ENCODE results near the gene RPS19BP1.
"Not testable (repeated sequence)": the region's sequence is repeated elsewhere in the genome, so short reads cannot be mapped to it uniquely, and the experiment has no call there.

The RPS19BP1 gene

DNA sequence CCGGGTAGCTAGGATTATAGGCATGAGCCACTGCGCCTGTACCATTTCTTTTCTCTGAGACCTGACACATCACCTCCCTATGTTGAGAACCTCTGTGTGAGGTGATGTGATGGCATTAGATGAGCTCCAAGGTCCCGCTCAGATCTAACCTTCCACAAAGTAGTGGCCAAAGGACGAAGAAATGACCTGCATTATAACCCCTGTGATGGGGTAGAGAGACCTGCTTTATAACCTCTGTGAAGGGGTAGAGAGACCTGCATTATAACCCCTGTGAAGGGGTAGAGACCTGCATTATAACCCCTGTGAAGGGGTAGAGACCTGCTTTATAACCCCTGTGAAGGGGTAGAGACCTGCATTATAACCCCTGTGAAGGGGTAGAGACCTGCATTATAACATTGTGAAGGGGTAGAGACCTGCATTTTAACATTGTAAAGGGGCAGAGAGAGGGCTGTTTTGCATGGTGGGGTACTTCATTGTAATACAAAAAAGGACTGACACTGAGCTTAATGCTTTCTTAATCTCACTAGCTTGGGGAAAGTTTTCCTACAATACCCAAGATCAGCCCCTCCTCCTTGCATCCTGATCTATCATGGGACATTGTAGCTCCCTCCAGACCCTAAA is 21.9 kb downstream of the RPS19BP1 start:
- no peak for DNase-seq

DNA sequence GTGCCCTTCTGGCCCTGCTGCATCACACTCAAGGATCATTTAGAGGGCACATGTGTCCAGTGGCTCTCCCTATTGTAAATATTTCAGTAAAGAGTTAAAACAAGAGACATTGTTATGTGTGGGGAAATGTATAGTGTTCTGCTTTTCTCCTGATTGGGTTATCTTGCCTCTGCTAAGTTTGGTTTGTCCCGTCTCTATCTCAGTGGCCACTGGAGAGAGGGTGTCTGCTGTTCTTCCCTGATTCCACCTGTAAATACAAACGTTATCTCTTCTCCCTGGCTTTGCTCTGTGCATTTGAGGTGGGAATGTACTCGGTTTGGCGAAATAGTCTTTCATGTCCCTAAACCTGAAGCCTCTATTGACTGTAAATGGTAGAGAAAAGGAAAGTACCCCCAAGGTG is 24.2 kb downstream of the RPS19BP1 start:
- no peak for DNase-seq

DNA sequence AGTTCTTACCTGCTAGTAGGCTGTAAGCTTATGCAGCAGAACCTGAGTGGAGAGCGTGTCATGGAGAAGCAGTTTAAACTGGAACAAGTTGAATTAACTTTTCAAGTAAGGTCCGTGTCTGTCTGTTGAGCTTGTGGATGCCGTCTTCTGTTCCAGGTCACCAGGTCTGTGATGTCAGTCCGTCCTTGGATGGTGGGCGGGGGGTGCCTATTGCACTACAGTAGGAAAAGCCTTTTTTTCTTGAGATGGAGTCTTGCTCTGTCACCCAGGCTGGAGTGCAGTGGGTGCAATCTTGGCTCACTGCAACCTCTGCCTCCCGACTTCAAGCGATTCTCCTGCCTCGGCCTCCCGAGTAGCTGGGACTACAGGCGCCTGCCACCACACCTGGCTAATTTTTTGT is 25.5 kb downstream of the RPS19BP1 start:
- not testable (repeated sequence) for DNase-seq

DNA sequence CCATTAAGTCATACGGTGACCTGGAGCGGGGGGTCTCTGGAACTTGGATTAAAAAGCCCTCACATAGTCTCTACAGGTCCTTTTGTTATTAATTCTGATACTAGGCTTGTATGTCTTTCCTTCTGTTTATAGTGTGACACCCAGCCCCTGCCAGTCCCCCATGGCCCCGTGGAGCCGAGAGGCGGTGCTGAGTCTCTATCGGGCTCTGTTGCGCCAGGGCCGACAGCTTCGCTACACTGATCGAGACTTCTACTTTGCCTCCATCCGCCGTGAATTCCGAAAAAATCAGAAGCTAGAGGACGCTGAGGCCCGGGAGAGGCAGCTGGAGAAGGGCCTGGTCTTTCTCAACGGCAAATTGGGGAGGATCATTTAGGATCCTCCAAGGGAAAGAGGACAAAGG is 28.5 kb downstream of the RPS19BP1 start:
- no peak for DNase-seq

DNA sequence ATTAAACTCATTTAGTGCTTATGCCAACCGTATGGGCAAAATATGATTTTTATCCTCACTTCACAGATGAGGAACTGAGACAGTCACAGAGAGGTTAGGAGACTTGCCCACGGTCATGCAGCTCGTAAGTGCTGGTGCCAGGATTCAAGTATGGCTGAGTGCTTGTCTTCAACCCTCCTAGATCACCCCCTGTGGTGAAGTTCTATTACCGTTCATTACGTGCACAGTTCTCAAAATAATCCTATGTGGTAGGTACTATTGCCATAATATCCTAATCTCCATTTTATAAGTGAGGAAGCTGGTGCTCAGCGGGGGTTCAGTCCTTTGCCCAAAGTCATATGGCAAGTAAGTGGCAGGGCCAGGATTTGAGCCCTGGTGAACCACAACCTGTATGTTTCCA is 28.9 kb downstream of the RPS19BP1 start:
- DNase-seq, result no peak

DNA sequence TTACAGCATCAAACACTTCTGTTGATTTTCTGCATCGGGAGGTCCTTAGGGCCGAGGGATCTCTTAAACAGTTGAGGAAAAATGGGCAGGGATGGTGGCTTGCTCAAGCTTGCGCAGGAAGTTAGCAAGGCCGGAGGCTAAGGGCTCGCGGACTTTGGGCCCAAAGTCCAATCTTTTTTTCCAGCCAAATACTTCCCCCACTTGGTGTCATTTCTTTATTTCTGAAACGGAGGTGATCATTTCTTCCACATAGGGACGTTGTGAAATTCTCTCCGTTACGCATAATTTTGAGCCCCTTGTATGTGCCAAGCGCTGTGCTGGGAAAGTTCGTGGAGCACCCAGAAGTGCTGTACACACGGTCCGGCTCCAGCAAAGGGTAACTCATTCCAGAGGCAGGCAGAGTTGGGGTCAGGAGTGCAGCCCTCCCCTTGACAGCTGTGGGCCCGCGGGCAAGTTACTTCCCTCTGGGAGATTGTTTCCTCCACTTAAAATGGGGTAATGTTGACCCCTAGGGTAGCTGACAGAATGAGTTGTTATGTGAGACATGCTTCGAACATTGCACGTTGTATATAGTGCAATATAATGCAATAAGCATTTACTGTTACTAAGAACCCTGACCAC is 29.6 kb downstream of the RPS19BP1 start:
- DNase-seq, result no peak

DNA sequence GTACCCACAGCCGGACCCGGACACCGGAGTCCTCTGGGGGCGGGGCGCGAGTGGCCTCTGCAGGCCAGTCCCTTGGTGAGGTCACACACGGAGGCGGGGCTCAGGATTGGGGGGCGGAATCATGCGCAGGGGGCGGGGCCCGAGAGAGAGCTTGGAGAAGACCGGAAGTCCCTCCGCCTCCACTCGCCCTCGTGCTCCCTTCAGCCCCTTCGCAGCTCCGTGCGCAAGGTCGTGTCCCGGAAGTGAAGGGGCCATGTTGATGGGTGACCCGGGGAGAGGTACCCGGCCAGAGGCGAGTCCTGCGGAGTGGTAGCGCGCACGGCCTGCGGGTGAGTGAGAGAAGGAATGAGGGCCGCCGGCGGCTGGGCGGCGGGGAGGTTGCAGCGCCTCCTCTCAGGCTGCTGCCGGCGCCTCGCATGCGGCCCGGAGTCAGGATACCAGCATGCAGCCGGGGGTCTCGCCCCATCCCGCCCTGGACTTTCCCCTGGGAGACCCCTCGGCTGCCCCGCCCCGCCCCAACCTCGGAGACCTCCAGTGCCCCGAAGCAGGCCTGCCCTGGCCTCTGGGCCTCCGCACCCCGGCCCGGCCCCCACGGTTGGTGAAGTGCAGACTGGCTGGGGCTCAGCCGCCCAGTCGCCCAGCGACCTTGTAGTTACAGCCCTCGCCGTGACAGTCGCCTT is 30.3 kb downstream of the RPS19BP1 start, which contains the start of gene MIEF1:
Gene MIEF1 (plus strand): TSS at position 182 of the 680 bp plus-strand sequence. CDS start 9,005 bp downstream, outside the sequence.
- DNase-seq, result peak; percentile 87

DNA sequence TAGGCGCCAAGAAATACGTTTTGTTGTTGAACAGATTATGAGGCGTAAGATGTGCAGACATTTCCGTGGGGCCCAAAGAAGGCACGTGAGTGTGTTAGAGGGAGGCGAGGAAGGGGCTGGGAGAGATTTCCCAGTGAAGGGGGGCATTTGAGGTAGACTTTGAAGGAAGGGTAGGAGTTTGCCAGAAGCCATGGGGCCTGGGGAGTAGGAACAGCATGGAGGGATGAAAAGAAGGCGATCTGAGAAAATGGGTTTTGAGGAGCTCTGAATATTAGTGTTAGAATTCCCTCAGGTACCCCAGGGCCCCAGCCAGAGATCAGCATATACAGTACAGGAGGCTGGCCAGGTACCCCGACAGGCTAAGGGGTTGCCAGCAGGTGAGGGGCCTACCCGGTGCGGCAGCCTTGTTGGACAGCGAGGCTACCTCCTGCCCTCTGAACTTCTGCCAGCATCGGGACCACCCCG is 30.9 kb downstream of the RPS19BP1 start:
- DNase-seq, result no peak

DNA sequence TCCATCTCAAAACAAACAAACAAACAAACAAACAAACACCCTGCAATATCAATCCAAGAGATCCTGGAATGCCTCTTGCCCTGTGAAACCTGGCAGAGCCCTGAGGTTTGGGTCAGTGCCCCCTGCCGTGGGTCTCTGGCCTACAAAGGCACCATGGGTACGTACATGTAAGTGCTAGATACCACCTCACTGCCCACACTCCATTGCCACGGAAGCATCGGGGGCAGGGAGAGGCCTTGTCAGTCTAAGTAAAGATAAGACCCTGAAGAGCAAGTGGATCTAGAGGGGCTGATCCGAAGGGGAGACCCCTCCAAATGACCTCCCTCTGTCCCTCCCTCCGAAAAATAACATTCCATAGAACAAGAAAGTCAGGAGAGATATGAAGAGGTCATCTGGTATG is 32.4 kb downstream of the RPS19BP1 start:
- DNase-seq, result no peak

DNA sequence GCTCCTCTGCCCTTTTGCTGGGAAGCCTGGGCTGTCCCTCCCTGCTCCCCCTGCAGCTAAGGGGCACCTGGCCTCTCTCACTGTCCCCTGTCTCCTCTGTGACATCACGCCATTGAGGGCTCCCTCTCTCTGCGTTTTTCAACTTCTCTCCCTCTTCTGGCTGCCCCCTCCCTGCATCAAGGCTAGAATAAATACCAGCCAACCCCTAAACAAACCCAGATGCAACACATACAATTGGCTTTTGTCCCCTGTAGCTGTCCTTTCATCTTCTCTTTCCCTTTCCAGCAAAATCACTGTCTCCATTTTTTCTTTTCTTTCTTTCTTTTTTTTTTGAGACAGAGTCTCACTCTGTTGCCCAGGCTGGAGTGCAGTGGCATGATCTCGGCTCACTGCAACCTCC is 33.7 kb downstream of the RPS19BP1 start:
- DNase-seq, result no peak

DNA sequence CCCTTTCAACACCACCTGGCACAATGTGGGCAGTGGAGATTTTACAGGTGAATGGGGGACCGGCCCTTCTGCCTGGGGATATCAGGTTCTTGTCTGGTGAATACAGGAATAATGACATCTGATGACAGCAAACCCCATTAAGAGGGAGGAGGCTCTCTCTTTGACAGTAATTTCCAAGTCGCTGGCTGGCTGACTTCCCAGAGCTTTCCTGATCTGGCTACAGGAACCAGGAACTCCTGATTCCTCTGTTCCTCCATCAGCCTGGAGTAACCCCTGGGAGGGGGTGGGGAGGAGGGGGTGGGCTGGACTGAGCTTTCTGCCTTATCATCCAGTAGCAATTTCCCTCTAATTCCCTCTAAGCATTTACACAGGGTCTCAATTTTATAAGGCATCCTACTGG is 34.2 kb downstream of the RPS19BP1 start:
- DNase-seq, result no peak

DNA sequence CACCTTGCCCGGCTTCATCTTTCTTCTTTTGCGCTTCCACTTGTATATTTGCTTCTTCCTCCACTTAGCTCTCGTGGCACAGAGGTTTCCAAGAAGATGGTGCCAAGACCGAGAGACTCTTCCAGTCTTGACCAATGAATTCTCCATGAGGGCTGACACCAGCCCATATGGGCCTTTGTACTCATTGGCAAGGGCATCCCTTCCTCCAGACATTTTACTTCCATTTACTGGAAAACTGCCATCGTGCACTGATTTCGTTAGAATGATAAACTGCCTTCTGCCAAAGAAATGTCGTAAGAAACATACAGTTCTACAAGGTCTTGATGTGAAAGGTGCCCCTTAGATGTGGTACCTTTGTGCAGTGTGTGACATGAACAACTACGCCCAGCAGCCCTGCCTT is 35.1 kb downstream of the RPS19BP1 start:
- no peak for DNase-seq

DNA sequence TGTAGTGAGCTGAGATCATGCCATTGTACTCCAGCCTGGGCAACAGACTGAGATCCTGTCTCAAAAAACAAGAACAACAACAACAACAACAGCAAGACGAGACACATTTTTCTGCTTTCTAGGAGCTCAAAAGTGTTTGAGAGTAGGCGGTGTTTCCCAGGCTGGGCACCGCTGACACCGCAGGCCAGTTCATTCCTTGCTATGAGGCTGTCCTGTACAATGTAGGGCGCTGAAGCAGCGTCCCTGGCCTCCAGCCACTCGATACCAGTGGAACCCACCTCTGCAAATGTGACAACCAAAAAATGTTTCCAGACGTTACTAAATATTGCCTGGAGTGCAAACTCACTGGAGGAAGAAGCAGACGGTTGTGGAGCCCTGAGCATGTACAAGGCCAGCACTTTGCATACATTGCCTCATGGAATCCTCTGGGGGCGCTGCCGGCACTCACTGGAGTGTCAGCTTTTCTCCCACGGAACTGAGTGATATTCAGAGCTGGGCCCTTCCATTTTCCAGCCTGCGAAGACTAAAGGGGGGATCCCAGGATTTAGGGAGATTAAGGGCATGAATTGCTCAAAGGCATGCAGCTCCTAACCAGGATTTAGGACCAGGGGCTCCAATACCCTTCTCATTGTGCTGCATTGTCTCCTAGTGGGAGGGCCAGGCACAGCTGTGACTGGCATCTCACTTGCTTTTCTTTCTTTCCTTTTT is 36.3 kb downstream of the RPS19BP1 start:
- DNase-seq, result peak; percentile 40

DNA sequence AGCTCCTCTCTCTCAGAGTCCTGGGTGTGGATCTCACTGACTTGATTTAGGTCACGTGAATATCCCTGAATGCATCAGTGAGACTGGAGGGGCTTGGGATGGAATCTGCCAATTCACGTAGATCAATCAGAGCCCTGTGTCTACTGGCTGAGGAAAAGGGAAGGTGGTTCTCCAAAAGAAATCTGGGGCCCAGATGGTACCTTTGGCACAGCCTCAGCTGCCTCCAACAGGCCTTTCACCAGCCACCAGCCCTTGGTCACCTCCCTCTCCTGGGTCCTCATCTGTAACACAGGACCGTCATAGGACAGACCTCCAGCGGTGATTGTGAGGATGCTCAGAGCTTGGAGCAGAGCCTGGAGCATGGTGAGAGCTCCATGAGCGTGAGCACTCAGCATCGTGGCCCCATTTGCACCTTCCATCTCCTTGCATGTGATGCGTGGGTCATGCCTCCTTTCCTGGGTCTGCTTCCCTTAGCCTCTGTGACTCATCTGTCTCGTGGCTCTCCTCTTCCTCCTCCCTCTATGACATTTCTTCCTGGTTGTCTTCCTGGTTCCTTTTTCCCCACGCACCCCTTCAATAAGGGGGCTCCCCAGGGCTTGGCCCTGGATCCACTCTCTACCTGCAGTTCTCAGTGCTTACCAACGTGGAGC is 38.0 kb downstream of the RPS19BP1 start:
- DNase-seq, result no peak

DNA sequence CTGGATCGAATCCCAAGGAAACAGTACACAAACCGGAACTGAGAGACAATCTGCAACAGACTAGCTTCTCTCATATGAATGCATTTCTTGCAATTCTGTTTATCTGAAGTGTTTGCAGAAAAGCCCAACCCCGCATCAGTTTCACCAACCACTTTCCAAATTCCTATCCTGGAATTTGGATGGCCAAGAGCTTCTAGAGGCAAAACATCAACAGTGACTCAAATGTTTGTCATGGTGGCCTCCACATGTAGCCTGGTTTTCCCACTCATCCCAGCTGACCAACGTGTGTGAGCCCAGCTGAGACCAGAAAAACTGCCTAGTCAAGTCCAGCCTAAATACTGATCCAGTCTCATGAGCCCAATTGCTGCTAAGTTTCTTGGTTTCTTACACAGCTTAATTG is 38.8 kb downstream of the RPS19BP1 start:
- DNase-seq, result no peak

DNA sequence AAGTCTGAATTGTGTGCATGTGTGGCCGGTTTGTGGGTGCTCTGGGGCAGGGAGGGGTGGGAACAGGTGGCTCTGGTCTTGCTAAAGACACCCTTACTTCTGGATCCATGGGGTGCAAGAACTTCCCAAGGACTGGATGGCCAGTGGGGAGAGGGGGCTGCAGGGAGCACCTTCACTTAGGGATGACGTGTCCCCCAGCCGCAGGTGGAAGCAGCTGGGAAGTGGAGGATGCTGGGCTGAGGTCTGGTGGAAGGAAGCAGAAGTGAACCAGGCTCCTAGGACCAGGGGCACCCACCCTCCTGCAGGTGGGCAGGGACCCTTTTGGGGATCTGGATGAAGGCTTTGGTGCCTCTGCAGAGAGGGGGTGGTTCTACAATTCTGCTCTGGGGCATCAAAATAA is 40.4 kb downstream of the RPS19BP1 start:
- DNase-seq, result no peak

DNA sequence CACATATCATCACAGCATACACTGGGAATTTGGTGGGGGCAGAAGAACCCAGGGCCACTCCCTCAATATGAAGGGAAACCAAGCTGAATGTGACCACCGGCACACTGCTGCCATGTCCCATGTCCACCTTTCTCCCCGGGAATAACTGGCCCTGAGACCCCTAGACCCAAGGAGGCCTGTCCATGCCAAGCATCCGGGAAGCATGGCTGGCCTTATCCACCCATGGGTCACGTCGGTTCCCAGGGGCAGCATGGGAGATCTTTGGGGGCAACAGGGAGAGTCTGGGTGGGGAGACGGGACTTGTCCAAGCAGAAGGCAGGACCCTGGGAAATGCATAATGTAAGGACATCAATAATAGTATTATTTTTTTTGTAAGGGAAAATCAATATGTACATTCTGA is 40.9 kb downstream of the RPS19BP1 start:
- no peak for DNase-seq

DNA sequence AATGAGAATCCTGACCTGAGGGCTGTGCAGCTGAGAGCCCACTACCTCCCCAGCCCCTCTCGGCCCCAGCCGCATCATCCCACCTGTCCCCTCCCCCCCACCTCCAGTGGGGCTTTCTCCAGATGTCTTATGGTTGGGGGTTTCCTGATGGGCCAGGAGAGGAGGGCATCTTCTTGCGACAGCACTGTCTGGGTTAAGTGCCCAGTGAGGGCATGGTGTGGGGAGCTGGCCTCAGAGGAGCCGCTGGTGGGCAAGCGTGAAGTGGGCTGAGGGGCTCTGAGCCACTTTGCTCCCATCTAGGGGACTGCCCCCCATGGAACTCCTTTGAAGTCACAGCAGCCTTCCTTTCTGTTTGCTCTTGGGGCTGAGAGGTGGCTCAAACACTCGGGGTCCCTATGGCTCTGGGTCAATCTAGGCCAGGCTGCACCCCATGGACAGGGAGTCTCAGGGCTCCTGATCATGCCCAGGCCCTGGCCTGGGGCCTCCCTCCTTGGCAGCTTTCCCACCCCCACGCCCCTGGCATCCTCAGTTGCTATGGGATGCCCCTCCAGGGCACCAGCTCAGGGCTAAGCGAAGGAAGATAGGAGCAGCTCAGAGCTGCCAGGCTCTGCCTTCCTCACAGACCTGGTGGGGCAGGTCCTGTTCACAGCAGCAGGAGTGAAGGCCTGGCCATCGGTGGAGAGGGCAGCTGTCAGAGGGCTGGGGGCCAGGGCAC is 41.4 kb downstream of the RPS19BP1 start:
- no peak for DNase-seq

DNA sequence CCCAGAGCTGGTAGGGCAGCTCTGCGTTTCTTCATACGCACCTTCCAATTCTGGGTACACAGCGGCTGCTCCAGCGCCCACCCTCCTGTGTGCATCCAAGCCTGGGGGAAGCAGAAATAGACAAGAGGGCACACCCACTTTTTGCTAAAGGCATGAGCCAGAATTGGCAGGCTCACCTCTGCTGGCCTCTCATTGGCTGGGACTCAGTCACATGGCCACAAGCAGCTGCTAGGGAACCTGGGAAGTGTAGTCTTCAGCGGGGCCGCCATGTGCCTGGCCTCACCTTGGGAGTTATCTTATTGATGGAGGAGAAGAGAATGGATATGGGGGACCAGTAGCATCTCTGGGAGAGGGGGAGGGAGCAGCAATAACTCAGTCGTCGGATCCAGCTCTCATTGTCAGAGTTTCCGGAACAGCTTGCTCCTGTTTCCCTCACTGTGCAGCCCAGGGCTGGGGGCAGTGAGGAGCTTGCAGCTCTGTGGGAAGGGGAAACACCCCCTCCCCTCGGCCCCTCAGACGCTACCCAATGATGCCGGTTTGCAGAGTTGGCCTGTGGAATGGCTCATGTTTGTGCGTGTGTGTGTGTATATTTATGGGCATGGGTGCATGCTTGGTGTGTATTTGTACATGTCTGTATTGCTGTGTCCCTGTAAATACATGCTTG is 42.3 kb downstream of the RPS19BP1 start:
- DNase-seq, result peak; percentile 45

DNA sequence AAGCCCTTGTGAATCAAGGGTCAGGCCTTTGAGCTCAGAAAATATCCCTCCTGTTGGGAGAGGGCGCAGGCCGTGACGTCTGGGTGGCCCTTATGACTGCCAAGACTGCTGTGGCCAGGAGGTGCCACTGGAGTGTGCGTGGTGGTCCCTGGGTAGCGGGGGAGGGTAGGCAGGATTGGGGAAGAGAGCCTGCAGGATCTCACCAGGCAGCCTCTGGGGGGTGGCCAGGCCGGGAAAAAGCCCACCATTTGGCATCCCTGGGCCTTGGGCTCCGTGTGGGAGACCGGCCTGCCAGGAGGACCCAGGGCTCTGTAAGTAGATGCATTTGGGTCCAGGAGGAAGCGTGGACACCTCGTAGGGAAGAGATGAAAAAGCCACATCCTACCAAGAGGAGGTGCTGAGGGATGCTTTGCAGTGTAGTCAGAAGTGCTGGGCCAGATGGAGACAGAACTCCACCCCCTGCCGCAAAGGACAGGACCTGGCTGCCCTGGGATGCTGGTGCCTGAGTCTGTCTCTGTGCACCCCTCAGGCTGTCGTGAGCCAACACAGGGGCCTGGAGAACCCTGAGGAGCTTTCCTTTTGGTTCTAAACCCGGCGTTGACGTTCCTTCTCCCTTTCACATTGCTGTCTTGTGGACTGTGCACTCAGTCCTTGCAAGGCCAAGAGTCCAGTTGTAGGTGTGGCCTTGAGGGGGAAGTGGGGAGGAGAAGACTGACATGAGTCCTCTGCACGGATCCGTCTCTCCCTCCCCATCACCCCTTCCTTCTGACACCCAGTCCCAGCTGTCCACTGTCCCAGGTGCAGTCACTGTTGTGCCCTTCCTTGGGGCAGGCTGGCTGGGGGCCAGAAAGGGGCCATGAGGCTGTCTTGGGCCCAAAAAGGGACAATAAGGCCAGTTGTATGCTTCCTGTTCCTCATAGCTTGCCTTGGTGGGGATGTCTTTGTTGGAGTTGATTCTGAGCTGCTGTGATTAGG is 43.2 kb downstream of the RPS19BP1 start:
- no peak for DNase-seq
